ENCODE data around the gene NIF3L1.

DNA sequence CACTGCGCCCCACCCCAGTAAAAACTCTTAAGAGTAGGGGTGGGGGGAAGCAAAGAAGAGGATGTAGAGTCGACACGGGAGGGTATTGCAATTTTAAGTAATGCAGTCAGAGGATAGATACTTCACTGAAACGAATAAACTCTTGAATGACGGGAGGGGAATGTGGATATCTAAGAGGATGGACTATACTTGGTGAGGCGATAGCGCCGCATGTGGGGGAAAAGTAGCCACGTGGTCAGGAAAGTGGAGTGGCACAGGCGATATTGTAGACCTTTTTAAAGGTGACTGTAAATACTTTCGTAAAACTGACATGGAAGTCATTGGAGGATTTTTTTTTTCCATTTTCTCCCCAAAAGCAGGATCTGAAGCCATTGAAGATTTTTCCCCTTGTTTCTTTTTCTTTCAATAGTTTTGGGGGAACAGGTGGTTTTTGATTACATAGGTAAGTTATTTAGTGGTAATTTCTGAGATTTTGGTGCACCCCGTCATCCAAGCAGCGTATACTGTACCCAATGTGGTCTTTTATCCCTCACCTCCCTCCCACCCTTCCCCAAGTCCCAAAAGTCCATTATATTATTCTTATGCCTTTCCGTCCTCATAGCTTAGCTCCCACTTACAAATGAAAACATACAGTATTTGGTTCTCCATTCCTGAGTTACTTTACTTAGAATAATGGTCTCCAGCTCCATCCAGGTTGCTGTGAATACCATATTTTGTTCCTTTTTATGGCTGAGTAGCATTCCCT lies 38.5 kb upstream of the NIF3L1 start:
- TF ChIP-seq CTCF (IDR thresholded peaks at IDR 0.05; ENCODE audit: low read length) (no peak), EZH2 (optimal IDR thresholded peaks at IDR 0.05; ENCODE audit: low read depth, low read length) (no peak)
